Ovary (tissue), 9 donors: ENCODE data around the gene THRB. TPM values are rescaled to one million over a fixed set of nuclear protein-coding genes. Genes with fewer than 3 reads are reported as not detected.

Source experiments
- DNase-seq, 5 donors: peaks; one replicate each; pipeline ENCODE4 v3.0.0-alpha.2; 2019 to 2020
- H3K27ac ChIP-seq, 2 donors: fragments of 200-600 bp; one replicate each; pipeline versions ENCODE4 v1.5.1 to v1.8.0; 2019 to 2022
- H3K27me3 ChIP-seq: fragments of 200-600 bp; one replicate; pipeline ENCODE4 v1.8.0; 2022
- H3K36me3 ChIP-seq: fragments of 200-600 bp; sonication (generic); one replicate; pipeline ENCODE4 v1.5.1; 2019
- H3K4me1 ChIP-seq: one replicate; pipeline ENCODE4 v1.8.1; 2013; ENCODE audit warnings: mild to moderate bottlenecking, moderate library complexity; ENCODE audit not compliant: insufficient read depth
- H3K4me3 ChIP-seq: fragments of 200-600 bp; sonication (generic); one replicate; pipeline ENCODE4 v1.5.1; 2017
- H3K9me3 ChIP-seq, 2 donors: fragments of 200-600 bp in 1 of 2; sonication (generic) in 1 of 2; one replicate each; pipeline versions ENCODE4 v1.5.1 to v1.8.1; 2013 to 2019; ENCODE audit warnings: mild to moderate bottlenecking in 1 of 2, moderate library complexity in 1 of 2
- EP300 ChIP-seq: sonication (generic); formaldehyde crosslinking; IDR thresholded peaks from one replicate; pipeline ENCODE4 v1.6.1; 2017; ENCODE audit warnings: antibody characterized with exemption
- POLR2A ChIP-seq: fragments of 450-650 bp; IDR thresholded peaks from one replicate; pipeline ENCODE4 v1.6.1; 2017; ENCODE audit warnings: antibody characterized with exemption, mild to moderate bottlenecking, moderate library complexity
- WGBS, 3 donors: extraction: QIAGEN DNeasy Blood & Tissue Kit in 1 of 3; methylation state at CpG; one replicate each; pipeline versions ENCODE4 v1.1.5 to v1.1.7; 2013 to 2017; 5-methylcytosine and 5-hydroxymethylcytosine counted together
- intact Hi-C, 4 donors: fragments of 100-400 bp; cut with DNase I; formaldehyde crosslinking; loops; one replicate each; pipeline versions ENCODE4 v1.11.0 to v1.15.1; 2022 to 2023
- polyA plus RNA-seq, 2 donors: library from polyadenylated mRNA; stranded (reverse); fragments of 200-250 nt in 1 of 2; fragments of 350-450 nt in 1 of 2; fragmentation: Illumina TruSeq in 1 of 2; extraction: RNeasy Lipid Tissue Mini Kit (QIAGEN cat#74804) in 1 of 2; gene quantifications; one replicate each; pipeline ENCODE4 v1.2.3, GENCODE V29; 2013 to 2014
- total RNA-seq, 7 donors: library from RNA; depleted of rRNA in 2 of 7; stranded (reverse); fragments of >200 nt in 2 of 7; fragmentation: NEBNext Ultra II Directional in 3 of 7; extraction: Animal tissue kit (Norgen Biotek cat#: 25700) in 3 of 7; gene quantifications; one replicate each; pipeline versions ENCODE4 v1.1.0 to v1.2.4, GENCODE V29; 2016 to 2023
- TF ChIP-seq, protein P1 (sequence below), 3 donors: fragments of 450-650 bp in 2 of 3; fragments of 200-600 bp in 1 of 3; IDR thresholded peaks; one replicate each; pipeline versions ENCODE4 v1.5.1 to v1.8.0; 2016 to 2022; ENCODE audit warnings: antibody characterized with exemption in 3 of 3, mild to moderate bottlenecking in 1 of 3
- donor health status: DM: no; HTN: no; CAD: no; lungs with moderate emphysema.
- donor health status: DM: no; HTN: no; CAD: no.
- donor health status: Bipolar disorder and iron deficiency.
- donor health status: DM: yes; HTN: yes; CAD: no.
- donor health status: DM: no; HTN: no; CAD: no.
- donor health status: DM: yes; HTN: yes; CAD: no.

The THRB gene
- total and polyA plus RNA-seq, 9 donors: 0.91 to 6.5 (median 3.2) TPM

DNA sequence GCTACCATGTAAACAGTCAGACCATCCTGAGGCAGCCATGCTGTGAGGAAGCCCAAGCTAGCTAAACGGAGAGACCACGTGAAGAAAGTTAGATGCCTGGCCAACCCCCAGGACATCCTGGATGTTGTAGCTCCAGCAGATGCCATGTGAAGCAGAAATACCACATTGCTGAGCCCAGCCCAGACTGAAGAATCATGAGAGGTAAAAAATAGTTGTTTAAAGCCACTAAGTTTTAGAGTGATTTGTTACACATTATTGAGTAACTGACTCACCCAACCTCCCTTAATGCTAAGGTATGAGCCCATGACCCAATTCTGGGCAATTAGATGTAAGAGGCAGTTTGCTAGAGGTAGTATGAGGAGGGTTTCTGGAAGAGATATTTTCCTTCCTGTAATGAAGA lies 200.5 kb downstream of the THRB start:
- Histone ChIP-seq H3K27me3 (no peaks in the 10 kb centered on the region), H3K4me3 (no peak overlapping the region), H3K4me1 (no peaks in the 10 kb centered on the region), H3K27ac (no peak overlapping the region), H3K36me3 (no peaks in the 10 kb centered on the region), H3K9me3 (no peaks in the 10 kb centered on the region)
- intact Hi-C loops: no loop called here
- 93 to 98% (median 94%) methylated on average over 2 of the region's 2 CpGs for WGBS, 3 donors
- TF ChIP-seq POLR2A (no peak), EP300 (no peak)
- TF ChIP-seq, protein P1, sequence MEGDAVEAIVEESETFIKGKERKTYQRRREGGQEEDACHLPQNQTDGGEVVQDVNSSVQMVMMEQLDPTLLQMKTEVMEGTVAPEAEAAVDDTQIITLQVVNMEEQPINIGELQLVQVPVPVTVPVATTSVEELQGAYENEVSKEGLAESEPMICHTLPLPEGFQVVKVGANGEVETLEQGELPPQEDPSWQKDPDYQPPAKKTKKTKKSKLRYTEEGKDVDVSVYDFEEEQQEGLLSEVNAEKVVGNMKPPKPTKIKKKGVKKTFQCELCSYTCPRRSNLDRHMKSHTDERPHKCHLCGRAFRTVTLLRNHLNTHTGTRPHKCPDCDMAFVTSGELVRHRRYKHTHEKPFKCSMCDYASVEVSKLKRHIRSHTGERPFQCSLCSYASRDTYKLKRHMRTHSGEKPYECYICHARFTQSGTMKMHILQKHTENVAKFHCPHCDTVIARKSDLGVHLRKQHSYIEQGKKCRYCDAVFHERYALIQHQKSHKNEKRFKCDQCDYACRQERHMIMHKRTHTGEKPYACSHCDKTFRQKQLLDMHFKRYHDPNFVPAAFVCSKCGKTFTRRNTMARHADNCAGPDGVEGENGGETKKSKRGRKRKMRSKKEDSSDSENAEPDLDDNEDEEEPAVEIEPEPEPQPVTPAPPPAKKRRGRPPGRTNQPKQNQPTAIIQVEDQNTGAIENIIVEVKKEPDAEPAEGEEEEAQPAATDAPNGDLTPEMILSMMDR (IDR thresholded peaks at IDR 0.05): no peak
- no peak for DNase-seq

DNA sequence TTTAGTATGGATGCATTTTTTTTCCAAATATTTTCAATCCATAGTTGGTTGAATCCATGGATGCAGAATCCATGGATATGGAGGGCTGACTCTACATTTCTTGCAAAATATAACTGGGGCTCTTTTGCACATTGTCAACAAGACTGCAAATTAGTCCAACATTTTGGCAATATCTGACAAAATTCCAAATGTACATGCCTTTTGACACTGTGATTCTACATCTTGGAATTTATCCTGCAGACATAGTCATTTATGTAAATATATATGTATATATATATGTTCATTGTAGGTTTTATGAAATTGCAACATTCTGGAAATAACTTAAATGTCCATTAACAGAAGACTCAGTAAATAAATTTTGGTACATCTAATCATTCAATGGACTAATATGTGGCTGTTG lies 203.0 kb downstream of the THRB start:
- TF ChIP-seq POLR2A (no peak), EP300 (no peak)
- TF ChIP-seq, protein P1 (IDR thresholded peaks at IDR 0.05): no peak
- Histone ChIP-seq H3K9me3 (no peaks in the 10 kb centered on the region), H3K4me1 (peaks cover 3% of the 10 kb centered on the region), H3K27ac (no peak overlapping the region), H3K27me3 (no peaks in the 10 kb centered on the region), H3K4me3 (no peak overlapping the region), H3K36me3 (no peaks in the 10 kb centered on the region)
- intact Hi-C loops: no loop called here
- DNase-seq: no peak

DNA sequence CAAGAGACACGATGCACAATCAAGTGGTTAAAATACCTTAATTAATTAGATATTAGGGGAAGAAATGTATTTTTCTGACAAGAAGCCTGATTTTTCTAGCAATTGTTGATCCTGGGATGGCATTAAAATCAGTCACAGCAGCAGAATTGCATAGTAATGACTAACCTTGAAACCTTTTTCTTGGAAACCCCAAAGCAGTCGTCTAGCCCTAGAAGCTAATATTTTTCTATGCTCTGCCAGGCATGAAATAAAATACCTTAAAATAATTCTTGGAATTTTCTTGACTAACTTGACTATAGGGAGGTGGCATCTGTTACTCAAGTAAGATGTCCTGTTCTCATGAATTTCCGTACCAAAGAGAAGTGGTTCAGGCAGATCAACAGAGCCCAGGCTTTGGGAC lies 204.1 kb downstream of the THRB start:
- intact Hi-C loops: no loop called here
- Histone ChIP-seq H3K27me3 (no peaks in the 10 kb centered on the region), H3K27ac (no peak overlapping the region), H3K4me1 (peaks cover 3% of the 10 kb centered on the region), H3K36me3 (no peaks in the 10 kb centered on the region), H3K4me3 (no peak overlapping the region), H3K9me3 (no peaks in the 10 kb centered on the region)
- TF ChIP-seq, protein P1 (IDR thresholded peaks at IDR 0.05): no peak
- TF ChIP-seq POLR2A (no peak), EP300 (no peak)
- no peak for DNase-seq
- 57 to 67% (median 59%) methylated on average over 3 of the region's 3 CpGs for WGBS, 3 donors

DNA sequence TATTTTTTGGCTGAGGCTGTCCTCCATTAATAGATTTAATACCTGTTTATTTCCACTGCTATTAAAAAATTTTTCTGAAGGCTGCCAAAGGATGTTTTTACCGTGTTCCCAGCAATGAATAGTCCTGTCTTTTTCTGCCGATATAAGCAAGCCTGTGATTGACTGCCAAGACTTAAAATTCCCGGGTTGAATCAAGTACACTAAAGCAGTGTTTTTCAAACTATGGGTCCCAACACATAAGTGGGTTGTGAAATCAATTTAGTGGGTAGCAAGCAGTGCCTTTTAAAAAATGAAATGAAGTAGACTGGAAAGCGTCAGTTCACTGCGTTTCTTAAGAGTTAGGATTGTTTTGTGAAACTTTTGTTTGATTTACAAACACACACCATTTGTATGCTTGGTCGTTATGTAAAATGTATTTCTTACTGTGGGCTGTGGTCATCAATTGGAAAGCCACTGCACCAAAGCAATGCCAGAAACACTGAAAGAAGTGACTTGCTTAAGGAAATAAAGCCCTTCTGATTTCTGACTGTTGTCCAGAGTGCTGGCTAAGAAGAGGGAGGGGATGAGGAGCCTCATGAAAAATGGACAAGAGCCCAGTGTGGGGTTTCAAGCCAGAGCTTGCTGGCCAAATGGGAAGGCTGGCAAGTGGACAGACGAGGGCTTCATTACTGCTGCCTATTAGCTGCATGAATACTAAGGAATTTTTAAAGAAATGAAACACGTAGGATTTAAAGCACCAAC lies 206.0 kb downstream of the THRB start:
- H3K4me1 ChIP-seq: peaks cover 3% of the 10 kb centered on the region
- WGBS, 3 donors: 23 to 34% (median 31%) methylated on average over 8 of the region's 8 CpGs
- H3K9me3 ChIP-seq: no peaks in the 10 kb centered on the region
- peak in 3 of 5 donors; percentile 19 to 26 (median 22) for DNase-seq
- no peaks in the 10 kb centered on the region for H3K27me3 ChIP-seq
- no peaks in the 10 kb centered on the region for H3K36me3 ChIP-seq
- H3K4me3 ChIP-seq: no peak overlapping the region
- intact Hi-C loops: no loop called here
- no peak for TF ChIP-seq POLR2A
- TF ChIP-seq EP300: no peak
- TF ChIP-seq, protein P1 (IDR thresholded peaks at IDR 0.05): no peak
- H3K27ac ChIP-seq: no peak overlapping the region
